GM21619 (cell line): ENCODE data around the gene BABAM2.

Experiments
- ATAC-seq: cut with Tn5 transposase; IDR thresholded peaks from one replicate; pipeline ENCODE4 v1.9.1; 2021; ENCODE audit not compliant: unreplicated experiment

BABAM2 gene

GRCh38 chr2:28350196-28350595 lies 459.7 kb downstream of the BABAM2 start:
- ATAC-seq: no peak

GRCh38 chr2:28350791-28351285 lies 460.3 kb downstream of the BABAM2 start:
- ATAC-seq: no peak

- no peak for ATAC-seq
Observed at GRCh38 chr2:28351621-28352020, 461.1 kb downstream of the BABAM2 start.

GRCh38 chr2:28352104-28352503 lies 461.6 kb downstream of the BABAM2 start:
- no peak for ATAC-seq

- no peak for ATAC-seq
Observed at GRCh38 chr2:28352610-28353195, 462.2 kb downstream of the BABAM2 start.

GRCh38 chr2:28354920-28355520 lies 464.5 kb downstream of the BABAM2 start:
- ATAC-seq: no peak

- ATAC-seq: no peak
Observed at GRCh38 chr2:28355521-28356094, 465.1 kb downstream of the BABAM2 start.

GRCh38 chr2:28356095-28356911 lies 465.8 kb downstream of the BABAM2 start:
- ATAC-seq: no peak

GRCh38 chr2:28357055-28357454 lies 466.5 kb downstream of the BABAM2 start:
- no peak for ATAC-seq

GRCh38 chr2:28357948-28358667 lies 467.6 kb downstream of the BABAM2 start:
- ATAC-seq: no peak

- ATAC-seq: peak; percentile 13
Observed at GRCh38 chr2:28358668-28359201, 468.2 kb downstream of the BABAM2 start.

- peak; percentile 81 for ATAC-seq
Observed at GRCh38 chr2:28359222-28360057, 468.9 kb downstream of the BABAM2 start.

- no peak for ATAC-seq
Observed at GRCh38 chr2:28360058-28360717, 469.7 kb downstream of the BABAM2 start.

- no peak for ATAC-seq
Observed at GRCh38 chr2:28360718-28361293, 470.3 kb downstream of the BABAM2 start.

GRCh38 chr2:28361991-28362710 lies 471.6 kb downstream of the BABAM2 start:
- ATAC-seq: no peak

- no peak for ATAC-seq
Observed at GRCh38 chr2:28362991-28363521, 472.5 kb downstream of the BABAM2 start.

- ATAC-seq: no peak
Observed at GRCh38 chr2:28363686-28364280, 473.3 kb downstream of the BABAM2 start.

GRCh38 chr2:28364610-28365009 lies 474.1 kb downstream of the BABAM2 start:
- no peak for ATAC-seq
